Activated T-helper 1 cell treated with anti-CD3 and anti-CD28 coated beads, Interleukin-12 subunit alpha, Interleukin-12 subunit beta, Interleukin-2, Interleukin-4 antibody, amounts not matched to agents 30 ng/mL and 10 ng/mL and 1 ng/mL, durations not matched to agents 14 hours and 24 hours and 36 hours (primary cell): ENCODE measurements around the gene RXRA. TPM values are rescaled to one million over a fixed set of nuclear protein-coding genes. Genes with fewer than 3 reads are reported as not detected.

Source experiments
- DNase-seq: peaks from one replicate; pipeline ENCODE4 v3.0.0; 2021; ENCODE audit warnings: low spot score
- H3K27ac Mint-ChIP-seq: one replicate; pipeline ENCODE4 v1.8.0; 2021; ENCODE audit warnings: mild to moderate bottlenecking, mixed read lengths
- H3K27me3 Mint-ChIP-seq: one replicate; pipeline ENCODE4 v1.8.0; 2022; ENCODE audit warnings: mild to moderate bottlenecking, moderate library complexity, mixed read lengths; ENCODE audit not compliant: insufficient read depth
- H3K36me3 Mint-ChIP-seq: one replicate; pipeline ENCODE4 v1.8.0; 2021; ENCODE audit warnings: low read depth, mixed read lengths
- H3K4me1 Mint-ChIP-seq: one replicate; pipeline ENCODE4 v1.8.0; 2021; ENCODE audit warnings: low read depth, mixed read lengths
- H3K4me3 Mint-ChIP-seq: one replicate; pipeline ENCODE4 v1.8.0; 2021; ENCODE audit warnings: mild to moderate bottlenecking, moderate library complexity, mixed read lengths
- H3K9me3 Mint-ChIP-seq: one replicate; pipeline ENCODE4 v1.8.0; 2021; ENCODE audit warnings: mixed read lengths
- intact Hi-C: fragments of 100-400 bp; cut with micrococcal nuclease; formaldehyde crosslinking; loops from one replicate; pipeline ENCODE4 v1.15.1; 2024
- total RNA-seq: library from RNA; stranded (reverse); gene quantifications from 2 replicates; pipeline ENCODE4 v1.2.3, GENCODE V29; 2022

Gene RXRA
- total RNA-seq, 1 donor from 2014 or later: 0.91 TPM

- H3K4me3 Mint-ChIP-seq: no peak overlapping the region
- intact Hi-C loops: loop anchor here (10.0 kb wide), 1 partner anchor 125 kb away; no protein-coding TSS in a partner anchor
- H3K4me1 Mint-ChIP-seq: peaks cover 5% of the 10 kb centered on the region
- H3K27ac Mint-ChIP-seq: no peak overlapping the region
- no peak for DNase-seq
- peaks cover 10% of the 10 kb centered on the region for H3K27me3 Mint-ChIP-seq
- no peaks in the 10 kb centered on the region for H3K9me3 Mint-ChIP-seq
- no peaks in the 10 kb centered on the region for H3K36me3 Mint-ChIP-seq
Observed at GRCh38 chr9:134319306-134320125, 6.7 kb upstream of the RXRA start.

- Mint-ChIP-seq H3K4me3 (no peak overlapping the region), H3K27ac (no peak overlapping the region), H3K4me1 (peaks cover 6% of the 10 kb centered on the region), H3K36me3 (no peaks in the 10 kb centered on the region), H3K27me3 (peaks cover 13% of the 10 kb centered on the region), H3K9me3 (no peaks in the 10 kb centered on the region)
- DNase-seq: no peak
- intact Hi-C loops: loop anchor here (10.0 kb wide), 1 partner anchor 125 kb away; no protein-coding TSS in a partner anchor
Observed at GRCh38 chr9:134320126-134320867, 6.0 kb upstream of the RXRA start.

GRCh38 chr9:134320868-134321471 is 5.3 kb upstream of the RXRA start:
- Mint-ChIP-seq H3K27ac (no peak overlapping the region), H3K36me3 (no peaks in the 10 kb centered on the region)
- intact Hi-C loops: loop anchor here (10.0 kb wide), 1 partner anchor 124 kb away; no protein-coding TSS in a partner anchor

GRCh38 chr9:134321531-134321930 is 4.7 kb upstream of the RXRA start:
- Mint-ChIP-seq H3K27ac (no peak overlapping the region), H3K4me3 (no peak overlapping the region), H3K36me3 (no peaks in the 10 kb centered on the region)

More at GRCh38 chr9:134320868-134321471, 5.3 kb upstream of the RXRA start:
- H3K27me3 Mint-ChIP-seq: peaks cover 13% of the 10 kb centered on the region
- no peaks in the 10 kb centered on the region for H3K9me3 Mint-ChIP-seq
- no peak for DNase-seq
- H3K4me3 Mint-ChIP-seq: no peak overlapping the region
- peaks cover 6% of the 10 kb centered on the region for H3K4me1 Mint-ChIP-seq

GRCh38 chr9:134321946-134322741 is 4.1 kb upstream of the RXRA start:
- no peak for DNase-seq
- Mint-ChIP-seq H3K4me3 (no peak overlapping the region), H3K27me3 (peaks cover 13% of the 10 kb centered on the region), H3K27ac (no peak overlapping the region), H3K36me3 (no peaks in the 10 kb centered on the region), H3K4me1 (peaks cover 6% of the 10 kb centered on the region), H3K9me3 (no peaks in the 10 kb centered on the region)
- intact Hi-C loops: loop anchor here (10.0 kb wide), 1 partner anchor 123 kb away; no protein-coding TSS in a partner anchor

More at GRCh38 chr9:134321531-134321930, 4.7 kb upstream of the RXRA start:
- no peak for DNase-seq
- Mint-ChIP-seq H3K9me3 (no peaks in the 10 kb centered on the region), H3K4me1 (peaks cover 6% of the 10 kb centered on the region), H3K27me3 (peaks cover 13% of the 10 kb centered on the region)
- intact Hi-C loops: loop anchor here (10.0 kb wide), 1 partner anchor 123 kb away; no protein-coding TSS in a partner anchor

GRCh38 chr9:134322781-134323241 is 3.4 kb upstream of the RXRA start:
- peaks cover 6% of the 10 kb centered on the region for H3K4me1 Mint-ChIP-seq
- H3K9me3 Mint-ChIP-seq: no peaks in the 10 kb centered on the region
- intact Hi-C loops: loop anchor here (10.0 kb wide), 1 partner anchor 122 kb away; no protein-coding TSS in a partner anchor
- no peak for DNase-seq
- H3K4me3 Mint-ChIP-seq: no peak overlapping the region
- H3K36me3 Mint-ChIP-seq: no peaks in the 10 kb centered on the region
- H3K27me3 Mint-ChIP-seq: peaks cover 18% of the 10 kb centered on the region
- H3K27ac Mint-ChIP-seq: no peak overlapping the region

- peaks cover 6% of the 10 kb centered on the region for H3K4me1 Mint-ChIP-seq
Observed at GRCh38 chr9:134323741-134324358, 2.4 kb upstream of the RXRA start.

GRCh38 chr9:134324359-134325095 is 1.7 kb upstream of the RXRA start:
- Mint-ChIP-seq H3K36me3 (no peaks in the 10 kb centered on the region), H3K4me1 (peaks cover 6% of the 10 kb centered on the region), H3K9me3 (no peaks in the 10 kb centered on the region), H3K27me3 (peaks cover 26% of the 10 kb centered on the region), H3K4me3 (peak overlapping the region; percentile 66), H3K27ac (no peak overlapping the region)
- no peak for DNase-seq
- intact Hi-C loops: loop anchor here (2.0 to 10.0 kb wide), 4 partner anchors 68 to 152 kb away; no protein-coding TSS in a partner anchor

More at GRCh38 chr9:134323741-134324358, 2.4 kb upstream of the RXRA start:
- H3K27ac Mint-ChIP-seq: no peak overlapping the region
- H3K36me3 Mint-ChIP-seq: no peaks in the 10 kb centered on the region
- peak overlapping the region; percentile 41 for H3K4me3 Mint-ChIP-seq
- intact Hi-C loops: loop anchor here (2.0 to 10.0 kb wide), 2 partner anchors 83 to 121 kb away; no protein-coding TSS in a partner anchor
- no peaks in the 10 kb centered on the region for H3K9me3 Mint-ChIP-seq
- no peak for DNase-seq
- peaks cover 26% of the 10 kb centered on the region for H3K27me3 Mint-ChIP-seq

GRCh38 chr9:134325096-134325812 is 1.0 kb upstream of the RXRA start:
- Mint-ChIP-seq H3K9me3 (no peaks in the 10 kb centered on the region), H3K4me3 (peak overlapping the region; percentile 59), H3K27me3 (peaks cover 30% of the 10 kb centered on the region), H3K36me3 (no peaks in the 10 kb centered on the region), H3K27ac (no peak overlapping the region), H3K4me1 (peaks cover 6% of the 10 kb centered on the region)
- intact Hi-C loops: loop anchor here (2.0 to 10.0 kb wide), 4 partner anchors 67 to 153 kb away; no protein-coding TSS in a partner anchor
- DNase-seq: no peak

GRCh38 chr9:134326724-134327601 is 708 bp downstream of the RXRA start:
- H3K27ac Mint-ChIP-seq: no peak overlapping the region
- H3K27me3 Mint-ChIP-seq: peaks cover 30% of the 10 kb centered on the region
- no peaks in the 10 kb centered on the region for H3K9me3 Mint-ChIP-seq
- intact Hi-C loops: loop anchor here (5.0 to 10.0 kb wide), 3 partner anchors 65 to 155 kb away; no protein-coding TSS in a partner anchor
- H3K4me3 Mint-ChIP-seq: no peak overlapping the region
- H3K36me3 Mint-ChIP-seq: no peaks in the 10 kb centered on the region
- DNase-seq: no peak
- peaks cover 6% of the 10 kb centered on the region for H3K4me1 Mint-ChIP-seq
